A549 treated with CORT108297 at 1 μM for 4 hours (cell line): ENCODE measurements around the gene UCP3. TPM values are rescaled to one million over a fixed set of nuclear protein-coding genes. Genes with fewer than 3 reads are reported as not detected.

Experiments
- total RNA-seq: library from RNA; stranded (reverse); fragments of 200-300 nt; extraction: Qiagen RNA extraction; gene quantifications from 5 replicates; pipeline ENCODE4 v1.2.3, GENCODE V29; 2022

UCP3 gene
- 1.3 to 2.5 TPM (median 1.5 TPM) in 5 replicates for total RNA-seq

GRCh38 chr11:74008373-74009229 is at the start of gene UCP3:
Gene UCP3, minus strand, starts transcription at chr11:74009085. Its CDS starts 2,043 bp downstream, at chr11:74007042.

GRCh38 chr11:73982595-73982989 is 26.3 kb downstream of the UCP3 start, which contains the start of gene UCP2:
Gene UCP2, minus strand, starts transcription at chr11:73982843. Its CDS starts 4,465 bp downstream, at chr11:73978378.

GRCh38 chr11:73950869-73951710 is 57.8 kb downstream of the UCP3 start, which contains the start of gene DNAJB13:
Gene DNAJB13, plus strand, starts transcription at chr11:73951026. Its CDS starts 44 bp downstream, at chr11:73951070.

Other genes with a start within 250 kb of the UCP3 start
- gene RAB6A, start 248.0 kb downstream of the UCP3 start, total RNA-seq = 52.5 to 69.8 TPM (median 59.3 TPM) in 5 replicates
- gene MRPL48, start 221.2 kb downstream of the UCP3 start, total RNA-seq = 46.0 to 51.0 TPM (median 48.3 TPM) in 5 replicates
- gene COA4, start 132.2 kb downstream of the UCP3 start, total RNA-seq = 129 to 147 TPM (median 134 TPM) in 5 replicates
- gene PAAF1, start 132.1 kb downstream of the UCP3 start, total RNA-seq = 10.8 to 12.7 TPM (median 11.6 TPM) in 5 replicates
- gene DNAJB13, start 58.1 kb downstream of the UCP3 start, total RNA-seq = 0.15 to 0.50 TPM (median 0.41 TPM) in 5 replicates
- 71.6 to 85.6 TPM (median 79.9 TPM) in 5 replicates for gene UCP2, start 26.2 kb downstream of the UCP3 start, total RNA-seq
- gene C2CD3, start 161.9 kb upstream of the UCP3 start, total RNA-seq = 16.3 to 18.7 TPM (median 18.1 TPM) in 5 replicates
- 54.8 to 58.0 TPM (median 57.1 TPM) in 5 replicates for gene PPME1, start 162.2 kb upstream of the UCP3 start, total RNA-seq